ENCODE measurements around the gene MGAT4A. TPM values are rescaled to one million over a fixed set of nuclear protein-coding genes. Genes with fewer than 3 reads are reported as not detected.
A peak's percentile ranks its signal among the peaks of the same experiment; 100 is the strongest.

Gene MGAT4A
- total RNA-seq, 1 donor from 2014 or later, result 12.2 TPM

DNA sequence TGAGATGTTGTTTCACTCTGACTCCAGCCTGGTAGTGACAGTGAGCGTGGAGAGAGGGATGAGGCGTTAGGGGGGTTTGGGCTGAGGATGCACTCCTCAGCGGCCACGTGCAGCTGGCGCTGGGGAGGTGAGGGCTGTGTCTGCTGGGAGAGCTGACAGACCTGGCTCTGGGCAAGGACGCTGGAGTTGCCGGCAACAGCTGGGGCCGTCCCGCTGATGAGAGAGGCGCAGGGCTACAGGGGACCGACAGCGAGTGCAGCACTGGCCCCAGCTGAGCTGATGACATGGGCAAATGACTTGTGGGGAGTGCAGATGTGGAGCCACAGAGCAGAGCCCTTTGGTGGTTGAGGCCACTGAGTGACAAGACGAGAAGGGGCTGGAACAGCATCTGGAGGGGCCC, 161.0 kb downstream of the MGAT4A start:
- Mint-ChIP-seq H3K4me1 (no peaks in the 10 kb centered on the region), H3K27ac (ENCODE audit: unreplicated experiment) (peak overlapping the region; percentile 57)

DNA sequence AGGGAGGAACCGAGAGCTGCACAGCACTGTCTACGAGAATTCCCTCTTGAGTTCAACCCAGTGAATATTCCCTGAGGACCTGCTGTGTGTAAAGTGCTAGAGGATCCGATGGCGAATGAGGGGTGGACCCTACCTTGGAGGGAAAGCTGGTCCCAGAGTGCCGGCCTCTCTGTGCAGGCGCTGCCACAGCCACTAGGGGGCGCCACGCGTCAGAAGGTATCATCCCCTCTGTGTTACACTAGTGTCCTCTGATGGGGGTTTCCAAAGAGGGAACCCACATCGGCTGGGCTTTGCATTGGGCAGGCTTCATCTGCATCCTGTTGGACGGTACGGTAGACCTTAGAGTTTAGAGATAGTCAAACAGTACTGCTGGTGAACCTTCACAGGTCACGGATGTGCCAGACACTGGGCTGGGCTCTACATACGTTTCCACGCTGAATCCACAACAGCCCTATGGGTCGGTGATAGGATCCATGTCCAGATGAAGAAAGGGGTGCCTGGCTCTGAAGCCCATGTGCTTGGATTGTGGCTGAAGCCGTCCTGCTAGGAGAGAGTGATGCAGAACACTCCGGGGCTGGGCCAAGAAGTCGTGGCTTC, 161.6 kb downstream of the MGAT4A start:
- Mint-ChIP-seq H3K27ac (ENCODE audit: unreplicated experiment) (no peak overlapping the region), H3K9me3 (no peaks in the 10 kb centered on the region), H3K4me3 (no peak overlapping the region), H3K27me3 (ENCODE audit: low read depth) (no peaks in the 10 kb centered on the region), H3K36me3 (ENCODE audit: low read depth) (peaks cover 7% of the 10 kb centered on the region), H3K4me1 (no peaks in the 10 kb centered on the region)
- TF ChIP-seq, protein P1, sequence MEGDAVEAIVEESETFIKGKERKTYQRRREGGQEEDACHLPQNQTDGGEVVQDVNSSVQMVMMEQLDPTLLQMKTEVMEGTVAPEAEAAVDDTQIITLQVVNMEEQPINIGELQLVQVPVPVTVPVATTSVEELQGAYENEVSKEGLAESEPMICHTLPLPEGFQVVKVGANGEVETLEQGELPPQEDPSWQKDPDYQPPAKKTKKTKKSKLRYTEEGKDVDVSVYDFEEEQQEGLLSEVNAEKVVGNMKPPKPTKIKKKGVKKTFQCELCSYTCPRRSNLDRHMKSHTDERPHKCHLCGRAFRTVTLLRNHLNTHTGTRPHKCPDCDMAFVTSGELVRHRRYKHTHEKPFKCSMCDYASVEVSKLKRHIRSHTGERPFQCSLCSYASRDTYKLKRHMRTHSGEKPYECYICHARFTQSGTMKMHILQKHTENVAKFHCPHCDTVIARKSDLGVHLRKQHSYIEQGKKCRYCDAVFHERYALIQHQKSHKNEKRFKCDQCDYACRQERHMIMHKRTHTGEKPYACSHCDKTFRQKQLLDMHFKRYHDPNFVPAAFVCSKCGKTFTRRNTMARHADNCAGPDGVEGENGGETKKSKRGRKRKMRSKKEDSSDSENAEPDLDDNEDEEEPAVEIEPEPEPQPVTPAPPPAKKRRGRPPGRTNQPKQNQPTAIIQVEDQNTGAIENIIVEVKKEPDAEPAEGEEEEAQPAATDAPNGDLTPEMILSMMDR (conservative IDR thresholded peaks at IDR 0.05), result peak; percentile 80
- DNase-seq (ENCODE audit: low read depth, low spot score), result peak; percentile 60

More for the DNA sequence above, 161.0 kb downstream of the MGAT4A start:
- Mint-ChIP-seq H3K9me3 (no peaks in the 10 kb centered on the region), H3K4me3 (no peak overlapping the region), H3K27me3 (ENCODE audit: low read depth) (no peaks in the 10 kb centered on the region), H3K36me3 (ENCODE audit: low read depth) (peaks cover 7% of the 10 kb centered on the region)
- TF ChIP-seq, protein P1 (conservative IDR thresholded peaks at IDR 0.05), result no peak
- no peak for DNase-seq (ENCODE audit: low read depth, low spot score)

Other genes starting within 250 kb of the MGAT4A start
- gene COA5, start 122.6 kb downstream of the MGAT4A start, total RNA-seq, result 33.7 and 34.6 TPM in 2 replicates
- gene UNC50, start 122.5 kb downstream of the MGAT4A start, total RNA-seq, result 44.0 and 48.3 TPM in 2 replicates
- 0.37 and 0.48 TPM in 2 replicates for gene CRACDL, start 205.1 kb upstream of the MGAT4A start, total RNA-seq